ENCODE measurements around the gene CACNA2D3. TPM values are rescaled to one million over a fixed set of nuclear protein-coding genes. Genes with fewer than 3 reads are reported as not detected.

CACNA2D3 gene
- total RNA-seq, 1 experiment from 2014 or later, result 2.0 TPM

GRCh38 chr3:54917862-54918261, 795.5 kb downstream of the CACNA2D3 start:
- DNase-seq (ENCODE audit: low read depth), result no peak

DNA sequence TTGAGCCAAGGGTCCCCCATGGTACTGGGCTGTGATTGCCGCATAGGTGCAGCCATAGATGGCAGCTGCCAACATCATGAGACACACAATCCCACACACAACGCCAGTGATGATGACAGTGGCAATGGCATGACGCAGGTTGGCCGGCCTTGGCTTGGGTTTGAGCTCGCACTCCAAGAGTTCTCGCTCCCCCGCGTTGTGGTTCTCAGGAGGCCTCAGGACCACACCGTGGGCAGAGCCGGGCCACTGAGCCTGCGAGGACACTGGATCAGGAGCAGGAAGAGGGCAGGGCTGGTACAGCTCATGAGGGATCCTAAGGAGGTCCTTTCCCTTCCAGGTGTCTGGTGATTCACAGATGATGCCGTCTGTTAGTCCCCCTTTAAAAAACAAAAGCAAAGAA, 796.2 kb downstream of the CACNA2D3 start:
- DNase-seq (ENCODE audit: low read depth), result no peak

DNA sequence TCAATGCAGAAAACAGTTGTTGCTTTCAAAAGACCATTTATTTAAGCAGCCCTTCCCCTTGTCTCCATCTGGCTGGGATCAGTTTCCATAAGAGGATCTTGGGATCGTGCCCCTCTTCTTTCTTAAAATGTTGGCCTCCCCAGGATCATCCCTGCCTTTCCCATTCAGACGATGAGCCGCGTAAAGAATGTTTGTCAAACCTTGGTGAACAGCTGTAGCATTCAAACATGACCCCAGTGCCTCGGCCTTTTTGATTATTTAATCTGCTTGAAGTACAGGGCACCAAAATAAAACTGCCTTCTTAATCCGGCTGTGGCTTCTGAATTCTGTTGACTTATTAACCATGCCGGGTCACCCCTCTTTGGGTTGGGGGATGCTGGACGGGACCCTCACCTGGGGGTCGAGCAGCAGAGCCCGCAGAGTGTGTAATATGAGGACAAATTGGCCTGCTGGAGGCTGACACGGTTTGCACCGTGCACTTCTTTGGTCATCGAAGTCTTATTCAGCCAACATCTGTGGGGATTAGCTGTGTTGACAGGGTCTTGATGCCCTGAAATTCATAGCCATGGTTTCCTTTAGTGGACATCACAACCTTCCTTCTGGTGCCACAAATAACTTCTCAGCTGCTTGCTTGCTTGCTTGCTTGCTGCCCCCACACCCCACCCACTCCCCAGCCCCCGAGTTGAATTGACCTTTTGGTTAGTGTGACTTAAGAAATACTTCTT, 805.9 kb downstream of the CACNA2D3 start, which contains the start of gene LRTM1:
TSS of gene LRTM1 (minus strand) at position 14 of the 725 bp plus-strand sequence. CDS start 148 bp downstream, outside the sequence.
- DNase-seq (ENCODE audit: low read depth), result no peak

DNA sequence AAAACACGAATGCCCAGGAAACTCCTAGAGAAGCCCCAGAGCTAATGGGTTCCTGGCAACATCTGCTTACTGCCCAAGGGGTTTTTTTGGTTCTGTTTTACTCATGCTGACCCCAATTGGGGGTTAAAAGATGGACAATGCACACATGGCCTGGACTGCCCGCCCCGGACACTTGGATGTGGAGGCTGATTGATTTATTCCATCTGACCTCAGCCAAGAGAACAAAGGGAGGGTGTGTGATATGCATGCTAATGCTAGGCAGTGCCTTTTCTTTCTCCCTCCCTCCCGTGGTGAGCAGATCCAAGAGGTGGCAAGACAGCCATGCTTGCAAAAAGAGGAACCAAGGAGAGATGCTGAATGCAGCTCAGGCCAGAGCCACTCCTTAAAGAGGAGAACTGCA, 808.8 kb downstream of the CACNA2D3 start:
- no peak for DNase-seq (ENCODE audit: low read depth)

- no peak for DNase-seq (ENCODE audit: low read depth)
Observed at GRCh38 chr3:54932606-54933005, 810.3 kb downstream of the CACNA2D3 start.

- DNase-seq (ENCODE audit: low read depth), result no peak
Observed at GRCh38 chr3:54935869-54936268, 813.5 kb downstream of the CACNA2D3 start.

GRCh38 chr3:54936561-54936960, 814.2 kb downstream of the CACNA2D3 start:
- no peak for DNase-seq (ENCODE audit: low read depth)

DNA sequence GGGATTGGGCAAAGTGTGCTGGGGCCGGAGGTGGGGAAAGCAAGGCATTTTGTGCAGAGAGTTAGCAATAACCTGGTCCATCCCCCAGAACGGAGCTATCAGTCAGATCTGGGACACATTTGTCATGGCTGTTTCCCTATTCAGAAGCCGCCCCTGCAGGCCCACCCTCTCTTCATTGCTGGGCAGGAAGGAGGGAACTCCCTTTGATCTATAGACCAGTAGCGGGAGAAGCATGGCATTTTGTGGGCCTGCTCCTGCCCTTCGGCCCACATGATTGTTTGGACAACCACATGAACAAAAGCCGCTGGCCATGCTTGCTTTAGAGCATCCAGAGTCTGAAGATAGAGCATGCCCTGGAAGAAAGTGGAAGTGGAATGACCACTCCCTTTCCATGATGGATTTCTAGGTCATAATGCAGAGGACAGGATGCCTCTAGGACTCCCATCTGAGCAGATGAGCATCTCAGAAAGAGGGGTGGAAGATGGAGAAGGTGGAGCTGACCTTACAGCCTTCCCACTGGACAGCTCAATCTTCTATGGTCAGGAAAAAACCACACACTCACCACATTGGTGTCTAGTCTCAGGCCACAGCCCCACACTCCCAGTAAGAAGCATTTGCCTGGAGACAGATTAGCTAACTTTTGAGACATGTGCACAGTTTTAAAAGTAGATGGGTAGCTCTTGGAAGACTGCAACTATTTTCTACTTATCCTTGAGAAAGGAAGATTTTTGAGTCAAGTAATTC, 817.4 kb downstream of the CACNA2D3 start:
- no peak for DNase-seq (ENCODE audit: low read depth)

DNA sequence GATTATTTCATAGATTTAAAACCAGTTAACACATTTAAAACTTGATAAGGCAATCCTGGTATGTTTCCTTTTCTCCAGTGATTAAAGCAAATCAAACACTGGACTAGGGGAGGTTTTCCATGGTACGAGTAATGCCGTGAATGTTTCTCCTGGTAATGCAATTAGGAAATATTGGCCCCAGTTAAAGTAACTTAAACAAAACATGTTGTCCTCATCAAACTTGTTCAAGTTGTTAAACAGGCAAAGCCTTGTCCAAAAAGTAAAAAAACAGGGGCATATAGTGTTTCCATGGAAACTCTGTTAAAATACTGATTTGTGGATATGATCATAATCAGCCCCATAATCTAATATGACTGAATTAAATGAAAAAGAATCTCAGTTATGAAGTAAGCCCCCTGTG, 818.6 kb downstream of the CACNA2D3 start:
- DNase-seq (ENCODE audit: low read depth), result no peak

- DNase-seq (ENCODE audit: low read depth), result no peak
Observed at GRCh38 chr3:54941690-54942362, 819.5 kb downstream of the CACNA2D3 start.

GRCh38 chr3:54949491-54950044, 827.2 kb downstream of the CACNA2D3 start:
- DNase-seq (ENCODE audit: low read depth), result peak; percentile 32

DNA sequence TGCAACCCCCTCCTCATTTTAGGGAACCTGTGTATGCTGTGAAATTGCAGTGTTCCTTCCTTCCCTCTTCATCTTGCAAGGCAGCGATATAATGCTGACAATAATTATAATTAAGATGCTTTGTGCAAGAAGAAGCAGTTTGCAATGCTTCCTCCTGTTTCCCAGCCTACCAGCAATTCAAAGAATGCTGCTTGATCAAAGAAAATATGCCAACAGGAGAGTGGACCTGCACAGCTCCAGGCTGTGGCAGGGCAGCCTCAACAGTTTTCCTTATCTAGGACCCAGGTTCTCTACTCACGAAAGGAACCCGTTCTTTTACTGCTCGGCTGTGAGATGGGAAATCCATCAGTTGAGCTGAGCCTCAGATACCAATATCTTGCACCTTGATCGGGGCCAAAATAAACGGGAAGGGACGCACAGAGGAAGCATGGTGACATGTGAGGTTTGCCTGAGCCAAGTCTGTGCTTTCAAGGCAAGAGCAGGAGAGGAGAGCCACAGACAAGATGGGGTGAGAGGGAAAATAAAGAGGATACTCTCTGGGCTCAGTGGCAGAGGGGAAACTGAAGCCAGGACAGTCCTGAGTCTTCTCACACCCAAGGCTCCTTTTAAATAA, 828.1 kb downstream of the CACNA2D3 start:
- no peak for DNase-seq (ENCODE audit: low read depth)

- DNase-seq (ENCODE audit: low read depth), result peak; percentile 92
Observed at GRCh38 chr3:54951405-54951804, 829.1 kb downstream of the CACNA2D3 start.

DNA sequence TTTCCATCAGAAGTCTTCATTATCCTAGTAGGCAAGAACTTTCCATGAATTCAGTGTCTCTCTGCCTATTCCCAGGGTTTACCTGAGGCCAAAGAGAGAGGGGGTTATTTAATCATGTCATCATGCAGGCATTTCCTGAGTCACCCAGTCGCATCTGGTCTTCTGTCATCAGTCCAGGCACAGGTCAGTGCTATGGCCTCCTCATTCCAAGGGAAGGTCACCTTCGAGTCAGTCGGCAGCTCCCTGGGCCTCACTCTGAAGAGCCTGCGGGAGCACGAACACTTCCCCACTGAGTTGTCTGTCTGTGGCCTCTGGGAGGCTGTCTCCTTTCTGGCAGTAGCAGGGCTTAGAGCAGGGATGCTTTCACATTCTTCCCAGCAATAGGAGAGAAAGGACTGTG, 831.7 kb downstream of the CACNA2D3 start:
- peak; percentile 82 for DNase-seq (ENCODE audit: low read depth)

GRCh38 chr3:54954521-54954920, 832.2 kb downstream of the CACNA2D3 start:
- no peak for DNase-seq (ENCODE audit: low read depth)

DNA sequence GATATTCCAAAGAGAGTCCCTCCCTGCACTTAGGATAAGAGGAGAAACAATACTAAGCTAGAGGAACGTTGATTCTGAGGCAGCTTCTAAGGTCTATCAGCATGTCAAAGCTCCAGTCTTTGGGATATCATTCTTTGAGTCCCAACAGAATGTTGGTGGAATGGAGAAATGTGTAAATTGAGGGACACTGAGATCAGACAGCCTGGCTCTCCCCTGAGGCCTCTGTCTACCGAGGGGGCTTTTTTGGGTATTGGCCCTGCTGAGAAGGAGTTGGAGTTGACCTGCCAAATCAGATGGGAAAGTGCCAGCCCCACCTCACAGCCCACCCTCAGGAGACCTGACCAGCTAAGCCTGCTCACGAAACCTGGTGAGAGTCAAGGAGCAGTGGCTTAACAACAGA, 833.1 kb downstream of the CACNA2D3 start:
- DNase-seq (ENCODE audit: low read depth), result no peak

DNA sequence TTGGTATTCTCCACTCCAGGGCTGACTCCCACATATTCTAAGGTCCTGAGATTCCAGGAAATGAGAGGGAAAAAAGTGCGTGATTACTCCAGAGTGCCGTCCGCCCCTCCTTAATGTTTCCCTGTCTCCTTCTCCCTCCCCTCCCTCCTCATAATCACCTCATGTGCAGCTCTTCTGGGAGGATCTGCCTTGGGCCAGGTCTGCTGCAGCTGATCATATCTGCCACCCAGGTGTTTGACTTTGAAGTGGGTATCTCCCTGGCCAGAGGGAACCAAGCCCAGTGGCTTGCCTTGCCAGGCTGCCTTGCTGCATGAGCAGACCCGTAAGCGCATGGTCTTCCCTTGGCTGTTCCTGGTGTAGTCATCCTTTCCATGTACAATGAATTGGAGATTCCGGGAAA, 833.6 kb downstream of the CACNA2D3 start:
- no peak for DNase-seq (ENCODE audit: low read depth)

- peak; percentile 78 for DNase-seq (ENCODE audit: low read depth)
Observed at GRCh38 chr3:54957711-54958110, 835.4 kb downstream of the CACNA2D3 start.

DNA sequence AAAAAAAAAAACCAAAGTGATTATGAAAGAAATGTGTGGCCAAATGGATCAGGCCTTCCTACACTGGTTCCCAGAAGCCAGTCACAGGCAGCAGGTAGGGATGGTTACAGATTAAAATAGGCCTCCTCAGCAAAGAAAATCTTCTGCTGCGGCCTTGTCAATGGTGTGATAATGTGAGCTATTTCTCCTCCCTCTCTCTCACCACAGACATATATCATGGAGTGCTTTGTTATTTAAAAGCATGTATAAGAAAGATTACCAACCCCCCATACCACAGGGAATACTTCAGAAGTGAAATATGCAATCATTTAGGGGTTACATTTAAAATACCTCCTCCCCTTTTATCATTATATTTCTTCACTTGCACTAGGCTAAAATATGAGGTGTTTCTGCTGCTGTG, 837.7 kb downstream of the CACNA2D3 start:
- DNase-seq (ENCODE audit: low read depth), result no peak

DNA sequence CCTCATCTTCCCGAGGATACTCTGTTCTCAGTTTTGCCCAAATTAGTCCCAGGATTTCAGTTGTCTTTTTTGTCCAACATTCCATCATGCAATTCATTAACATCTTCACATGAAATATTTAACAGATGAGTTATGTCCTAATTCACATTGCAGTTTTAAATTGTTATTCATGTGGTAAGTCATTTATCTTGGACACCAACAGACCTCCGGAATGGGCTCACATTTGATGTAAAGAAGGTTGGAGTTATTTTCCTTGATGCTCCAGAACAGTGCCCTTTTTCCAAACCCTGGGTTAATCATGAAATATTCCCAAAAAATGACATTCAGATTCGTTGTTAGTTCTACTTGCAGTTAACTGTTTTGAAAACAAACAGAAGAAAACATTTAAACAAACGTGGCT, 838.3 kb downstream of the CACNA2D3 start:
- no peak for DNase-seq (ENCODE audit: low read depth)

- DNase-seq (ENCODE audit: low read depth), result no peak
Observed at GRCh38 chr3:54962200-54962599, 839.8 kb downstream of the CACNA2D3 start.

GRCh38 chr3:54963641-54964040, 841.3 kb downstream of the CACNA2D3 start:
- DNase-seq (ENCODE audit: low read depth), result no peak
